ENCODE data around the gene TRIM7.
A peak's percentile ranks its signal among the peaks of the same experiment; 100 is the strongest.
"Not testable (repeated sequence)": the region's sequence is repeated elsewhere in the genome, so short reads cannot be mapped to it uniquely, and the experiment has no call there.

The TRIM7 gene

DNA sequence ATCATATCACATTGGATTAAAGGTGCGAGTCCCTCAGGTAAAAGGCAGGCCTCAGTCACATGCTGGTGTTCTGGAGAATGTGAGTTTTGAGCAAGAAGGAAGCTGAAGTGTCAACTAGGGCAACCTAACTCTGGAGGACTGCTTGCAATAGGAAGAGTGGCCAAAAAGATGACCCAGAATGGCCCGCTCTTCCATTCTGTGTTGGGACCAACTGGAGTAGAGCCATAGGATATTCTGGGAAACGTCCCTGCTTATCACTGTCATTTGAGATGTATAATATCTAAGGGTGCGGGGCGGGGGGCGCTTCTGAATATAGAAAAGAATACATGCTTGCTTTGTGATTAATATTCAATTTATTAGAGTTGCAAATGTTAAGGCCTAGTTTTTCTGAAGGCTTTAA is 7.1 kb upstream of the TRIM7 start:
- DNase-seq: no peak

DNA sequence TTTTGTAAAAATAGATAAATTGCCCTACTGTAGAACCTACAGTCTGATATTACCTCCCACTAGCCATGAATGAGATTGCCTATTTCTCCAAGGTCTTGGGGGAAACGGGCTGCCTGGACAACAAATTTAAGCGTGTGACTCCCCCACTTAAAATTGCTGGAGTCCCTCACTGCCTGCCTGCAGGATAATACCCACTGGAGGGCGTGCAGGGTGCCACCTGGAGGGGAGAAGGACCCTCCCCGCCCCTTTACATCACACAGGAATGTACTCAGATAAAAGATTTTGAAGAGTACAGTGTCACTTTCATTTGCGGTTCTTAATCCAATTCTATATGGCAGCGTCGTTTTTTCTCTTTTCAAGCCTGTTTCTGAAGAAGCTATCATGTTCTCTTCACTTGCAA is 6.2 kb upstream of the TRIM7 start:
- DNase-seq: no peak

DNA sequence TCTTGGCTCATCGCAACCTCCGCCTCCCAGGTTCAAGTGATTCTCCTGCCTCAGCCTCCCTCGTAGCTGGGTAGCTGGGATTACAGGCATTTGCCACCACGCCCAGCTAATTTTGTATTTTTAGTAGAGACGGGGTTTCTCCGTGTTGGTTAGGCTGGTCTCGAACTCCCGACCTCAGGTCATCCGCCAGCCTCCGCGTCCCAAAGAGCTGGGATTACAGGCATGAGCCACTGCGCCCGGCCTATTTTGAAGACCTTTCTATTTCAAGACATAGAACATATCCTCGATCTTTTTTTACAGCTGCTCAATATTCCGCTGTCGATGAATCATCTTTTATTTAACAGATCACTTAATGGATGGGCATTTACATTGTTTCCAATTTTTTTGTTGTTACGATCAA is 5.7 kb upstream of the TRIM7 start:
- DNase-seq: not testable (repeated sequence)

DNA sequence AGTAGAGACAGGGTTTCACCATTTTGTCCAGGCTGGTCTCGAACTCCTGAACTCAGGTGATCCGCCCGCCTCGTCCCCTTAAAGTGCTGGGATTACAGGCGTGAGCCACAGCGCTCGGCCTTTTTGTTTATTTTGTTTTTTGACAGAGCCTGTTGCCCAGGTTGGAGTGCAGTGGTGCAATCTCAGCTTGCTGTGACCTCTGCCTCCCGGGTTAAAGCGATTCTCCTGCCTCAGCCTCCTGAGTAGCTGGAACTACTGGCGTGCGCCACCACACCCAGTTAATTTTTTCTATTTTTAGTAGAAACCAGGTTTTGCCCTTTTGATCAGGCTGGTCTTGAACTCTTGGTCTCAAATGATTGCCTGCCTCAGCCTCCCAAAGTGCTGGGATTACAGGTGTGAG is 5.2 kb upstream of the TRIM7 start:
- DNase-seq: not testable (repeated sequence)

DNA sequence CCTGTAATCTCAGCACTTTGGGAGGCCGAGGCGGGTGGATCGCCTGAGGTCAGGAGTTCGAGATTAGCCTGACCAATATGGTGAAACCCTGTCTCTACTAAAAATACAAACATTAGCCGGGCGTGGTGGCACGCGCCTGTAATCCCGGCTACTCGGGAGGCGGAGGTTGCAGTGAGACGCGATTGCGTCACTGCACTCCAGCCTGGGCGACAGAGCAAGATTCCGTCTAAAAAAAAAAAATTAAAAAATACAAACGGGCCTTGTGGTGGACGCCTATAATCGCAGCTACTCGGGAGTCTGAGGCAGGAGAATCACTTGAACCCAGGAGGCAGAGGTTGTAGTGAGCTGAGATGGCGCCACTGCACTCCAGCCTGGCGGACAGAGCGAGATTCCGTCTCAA is 4.0 kb upstream of the TRIM7 start:
- DNase-seq: not testable (repeated sequence)

DNA sequence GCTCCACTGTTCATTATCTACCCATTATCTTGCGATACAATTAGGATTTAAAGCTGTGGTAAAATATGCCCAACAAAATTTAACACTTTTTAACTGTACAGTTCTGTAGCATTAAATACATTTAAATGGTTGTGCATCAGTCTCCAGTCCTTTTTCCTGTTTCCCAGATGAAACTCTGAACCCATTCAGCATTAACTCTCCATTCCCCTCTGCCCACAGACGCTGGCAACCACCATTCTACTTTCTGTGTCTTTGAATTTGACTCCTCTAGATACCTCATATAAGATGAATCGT is 2.9 kb upstream of the TRIM7 start:
- no peak for DNase-seq

DNA sequence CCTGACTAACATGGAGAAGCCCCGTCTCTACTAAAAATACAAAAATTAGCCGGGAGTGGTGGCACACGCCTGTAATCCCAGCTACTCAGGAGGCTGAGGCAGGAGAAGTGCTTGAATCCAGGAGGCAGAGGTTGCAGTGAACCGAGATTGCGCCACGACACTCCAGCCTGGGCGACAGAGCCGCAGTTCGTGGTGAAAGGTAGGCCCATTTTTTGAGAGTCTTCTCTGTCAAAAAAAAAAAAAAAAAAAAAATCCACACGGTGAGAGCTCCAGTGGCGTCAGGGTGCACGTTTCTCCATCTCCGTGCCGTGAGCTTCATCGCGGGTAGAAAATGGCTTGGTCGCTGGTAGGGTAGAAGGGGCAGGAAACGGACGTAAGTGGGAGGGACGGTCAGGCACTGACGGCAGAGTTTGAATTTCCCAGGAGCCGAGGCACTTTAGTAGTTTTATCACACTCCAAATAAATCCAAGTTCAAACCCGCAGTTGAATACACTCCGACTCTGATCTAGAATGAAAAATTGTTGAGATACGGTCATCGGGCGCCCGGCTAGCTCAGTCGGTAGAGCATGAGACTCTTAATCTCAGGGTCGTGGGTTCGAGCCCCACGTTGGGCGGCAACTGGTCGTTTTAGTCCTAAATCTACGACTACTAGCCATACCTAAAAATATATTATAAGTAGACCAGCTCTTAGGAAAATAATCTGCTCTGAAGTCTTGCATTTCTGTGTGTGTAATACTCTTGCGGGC is 2.4 kb upstream of the TRIM7 start:
- peak; percentile 94 for DNase-seq

DNA sequence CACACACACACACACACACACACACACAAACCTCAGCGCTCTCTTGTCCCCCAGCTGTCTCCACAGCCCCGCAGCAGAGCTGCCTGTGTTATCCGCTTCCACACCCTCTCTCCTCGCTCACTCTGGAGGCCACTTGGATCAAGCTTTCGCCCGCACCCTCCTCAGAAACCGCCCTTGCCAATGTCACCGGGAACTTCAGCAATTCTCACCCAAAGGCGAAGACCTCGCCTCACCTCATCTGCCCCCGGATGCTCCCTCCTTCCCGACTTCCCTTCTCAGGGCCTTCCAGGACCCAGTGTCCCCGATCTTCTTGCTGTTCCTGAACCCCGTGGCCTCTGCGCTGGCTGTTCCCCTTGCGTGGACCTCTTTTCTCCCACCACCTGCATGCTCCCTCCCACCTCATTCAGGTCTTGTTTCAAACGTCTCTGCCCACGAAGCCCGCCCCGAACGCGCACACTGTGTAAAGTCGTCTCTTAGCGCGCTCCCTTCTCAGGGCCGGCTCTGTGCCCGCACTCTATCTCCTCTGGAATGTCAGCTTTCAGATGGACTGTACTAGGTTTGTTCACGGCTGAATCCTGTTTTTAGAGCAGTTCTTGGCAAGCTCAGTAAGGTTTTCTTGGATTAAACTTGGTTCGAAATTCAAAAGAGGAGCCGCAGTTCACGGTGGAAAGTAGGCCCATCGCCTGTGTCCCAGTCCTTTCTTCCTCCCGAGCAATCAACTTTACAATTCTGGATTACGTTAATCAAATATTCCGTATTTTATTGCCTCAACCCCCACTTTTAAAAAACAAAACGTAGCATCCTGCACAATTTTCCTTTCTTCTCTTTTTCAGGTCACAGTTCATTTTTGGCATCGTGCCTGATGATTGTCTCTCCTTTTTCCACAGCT is 1.0 kb upstream of the TRIM7 start:
- DNase-seq: no peak

DNA sequence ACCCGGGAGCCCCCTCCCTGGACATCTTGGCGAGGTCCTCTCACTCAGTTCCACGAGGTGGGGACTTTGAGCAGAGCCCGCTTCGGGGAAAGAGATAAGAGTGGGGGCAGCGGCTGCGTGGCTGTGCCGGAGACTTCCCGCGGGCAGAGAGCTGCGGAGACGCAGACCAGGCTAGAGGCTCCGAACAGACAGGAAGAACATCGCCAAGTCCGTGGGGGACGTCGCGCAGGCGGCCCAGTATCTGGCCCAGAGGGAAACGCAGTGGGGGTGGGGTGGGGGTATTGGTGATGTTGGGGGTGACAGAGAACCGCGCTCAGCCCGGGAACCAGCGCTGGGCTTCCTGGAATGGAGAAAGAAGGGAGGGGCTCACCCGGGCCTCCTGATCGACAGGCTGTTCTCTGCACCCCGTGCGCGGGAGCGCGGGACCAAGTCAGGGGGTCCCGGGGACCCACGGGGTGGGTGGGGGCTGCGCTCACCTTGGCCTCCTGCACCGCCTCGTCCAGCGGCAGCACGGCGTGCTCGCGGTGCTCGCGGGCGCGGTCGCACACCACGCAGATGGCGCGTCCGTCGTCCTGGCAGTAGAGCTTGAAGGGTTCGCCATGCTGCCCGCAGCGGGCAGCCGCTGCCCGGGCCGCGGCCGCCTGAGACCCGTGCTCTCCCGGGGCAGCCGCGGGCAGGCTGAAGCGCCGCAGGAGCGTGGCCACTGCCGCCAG is 727 bp downstream of the TRIM7 start:
- DNase-seq: peak; percentile 43

DNA sequence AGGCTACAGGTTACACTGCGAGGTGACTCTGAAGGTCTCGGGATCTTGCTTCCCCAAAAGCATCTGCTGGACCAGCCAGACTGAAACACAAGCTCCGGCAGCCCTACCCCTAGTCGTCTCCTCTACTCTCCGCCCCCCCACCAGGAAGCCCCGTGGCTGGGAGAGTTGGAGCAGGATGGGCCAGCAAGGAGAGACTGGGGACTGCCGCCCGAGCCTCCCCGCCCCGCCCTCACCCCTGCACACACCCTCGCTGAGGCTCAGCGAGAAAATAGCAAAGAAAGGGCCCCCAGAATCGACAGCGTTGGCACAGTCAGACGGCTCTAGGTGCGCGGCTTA is 1.3 kb downstream of the TRIM7 start:
- no peak for DNase-seq

DNA sequence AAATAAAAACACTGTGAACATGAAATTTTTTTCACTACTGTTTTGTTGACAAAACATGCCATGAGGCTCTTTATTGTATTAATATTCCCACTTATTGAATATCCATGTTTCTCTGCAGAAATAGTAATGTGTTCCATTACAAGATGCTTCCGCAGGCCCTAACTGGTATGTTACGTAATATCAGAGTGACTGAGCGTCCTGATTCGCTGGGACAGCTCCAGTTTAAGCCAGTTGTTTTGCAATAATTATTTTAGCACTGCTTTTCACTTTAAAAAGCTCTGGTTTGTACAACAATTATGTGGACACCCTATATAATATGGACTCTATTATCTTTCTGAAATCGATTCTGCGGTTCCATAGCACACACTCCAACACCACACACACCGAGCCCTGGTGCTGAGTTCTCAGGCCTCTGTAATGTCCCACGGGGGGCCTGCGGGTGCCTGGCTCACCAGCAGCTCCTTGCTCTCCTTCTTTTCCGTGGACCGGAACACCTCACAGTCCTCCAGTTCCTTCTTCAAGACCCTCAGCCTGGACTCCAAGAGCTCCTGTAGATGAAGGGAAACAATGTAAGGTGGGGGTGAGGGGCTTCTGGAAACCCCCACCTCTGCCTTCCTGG is 1.8 kb downstream of the TRIM7 start:
- DNase-seq: no peak

DNA sequence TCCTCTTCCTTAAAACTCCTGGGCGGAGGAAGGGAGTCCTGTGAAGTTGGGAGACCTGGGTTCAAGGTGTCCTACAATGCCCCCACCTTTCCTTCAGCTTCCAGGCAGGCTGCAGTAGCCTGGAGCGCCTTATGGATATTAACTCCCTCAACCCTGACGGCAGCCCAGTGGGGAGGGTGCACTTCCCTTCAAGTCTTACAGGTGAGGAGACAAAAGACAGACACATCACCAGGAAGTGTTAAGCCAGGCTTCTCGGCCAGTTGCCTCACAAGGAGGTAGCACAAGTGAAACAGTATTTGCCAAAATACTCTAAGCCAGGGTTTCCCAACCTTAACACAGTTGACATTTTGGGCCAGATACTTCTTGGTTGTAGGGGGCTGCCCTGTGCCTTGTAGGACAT is 4.2 kb downstream of the TRIM7 start:
- no peak for DNase-seq

DNA sequence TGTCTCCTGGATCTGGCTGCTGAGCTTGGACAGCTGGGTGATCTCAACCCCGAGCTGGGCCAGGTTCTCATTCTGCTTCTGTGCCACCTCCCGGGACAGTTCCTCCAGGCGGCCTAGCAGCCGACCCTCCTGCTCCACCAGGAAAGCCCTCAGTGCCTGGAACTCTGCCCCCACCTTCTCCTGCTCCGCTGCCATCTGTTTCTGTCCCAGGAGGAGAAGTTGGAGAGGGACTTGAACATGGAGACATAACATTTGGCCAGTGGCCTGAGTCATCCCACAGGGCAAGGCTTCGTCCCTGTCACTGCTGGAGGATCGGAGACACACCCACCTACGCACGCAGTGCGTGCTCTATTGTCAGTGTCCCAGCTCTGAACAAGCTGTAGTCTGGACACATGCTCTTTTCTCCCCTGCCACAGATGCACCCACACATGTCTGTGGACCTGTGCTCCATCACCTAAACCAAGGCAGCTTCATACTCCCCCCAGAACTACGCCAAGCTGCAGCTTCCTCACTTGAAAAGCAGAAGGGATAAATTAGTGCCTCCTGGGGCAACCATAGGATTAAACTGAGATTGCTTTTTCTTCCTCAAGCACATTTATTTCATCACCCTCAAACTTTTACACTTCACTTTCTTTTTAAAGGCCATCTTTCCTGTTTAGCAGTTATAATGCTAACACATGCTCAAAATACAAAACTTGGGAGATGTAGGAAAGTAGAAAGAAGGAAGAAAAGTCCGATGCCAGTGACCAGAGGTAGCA is 4.9 kb downstream of the TRIM7 start:
- no peak for DNase-seq

DNA sequence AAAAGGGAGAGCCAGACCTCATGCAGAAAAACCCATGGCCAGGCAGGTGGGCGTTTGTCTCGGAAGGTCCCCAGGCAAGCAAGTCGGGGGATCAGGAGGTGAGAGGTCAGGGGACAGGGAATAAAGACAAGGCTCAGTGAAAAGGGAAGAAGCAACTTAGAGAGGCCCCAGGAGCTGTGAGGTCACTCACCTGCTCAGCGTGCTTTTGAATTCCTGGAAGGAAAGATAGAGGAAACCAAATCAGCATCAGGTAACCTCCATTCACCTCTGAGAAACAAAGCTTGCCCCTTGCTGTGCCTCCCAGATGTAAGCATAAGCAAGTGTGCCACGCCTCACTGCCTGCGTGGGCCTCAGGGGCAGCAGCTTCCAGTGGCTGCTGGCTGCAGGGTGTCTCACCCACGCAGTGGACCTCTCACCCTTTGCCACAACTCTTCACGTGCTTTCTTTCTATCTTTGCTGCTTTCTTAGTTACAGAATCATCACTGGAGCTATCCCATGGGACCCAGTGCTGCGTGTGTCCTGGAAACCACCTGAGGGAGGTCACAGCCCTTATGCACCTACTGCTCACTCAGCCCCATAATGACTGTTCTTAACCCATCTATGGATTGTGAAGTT is 6.0 kb downstream of the TRIM7 start:
- no peak for DNase-seq

DNA sequence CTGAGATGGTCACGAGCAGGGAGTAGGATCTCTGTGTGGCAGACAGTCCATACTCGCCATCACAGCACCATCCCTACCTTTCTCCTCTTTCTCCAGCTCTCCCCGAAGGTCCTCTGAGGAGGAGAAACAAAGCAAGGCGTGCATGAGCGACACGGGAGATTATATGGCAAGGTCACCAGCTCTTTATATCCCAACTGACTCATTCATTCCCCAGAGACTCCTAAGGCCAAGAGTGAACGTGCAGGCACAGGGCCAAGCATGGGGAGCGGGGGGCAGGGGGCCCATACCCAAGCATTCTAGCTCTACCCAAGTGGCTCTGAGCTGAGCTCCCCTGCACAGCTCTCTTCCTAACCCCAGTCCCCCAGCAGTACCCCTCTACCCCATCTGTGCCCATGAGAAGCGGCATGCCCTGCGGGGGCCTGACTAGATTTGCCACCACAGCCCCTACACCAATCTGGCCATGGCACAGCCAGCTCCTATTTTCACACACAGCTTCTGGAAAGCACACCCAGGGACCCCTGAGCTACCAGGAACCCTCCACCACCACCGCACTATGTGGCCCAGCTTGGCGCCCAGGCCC is 6.8 kb downstream of the TRIM7 start:
- peak; percentile 40 for DNase-seq

DNA sequence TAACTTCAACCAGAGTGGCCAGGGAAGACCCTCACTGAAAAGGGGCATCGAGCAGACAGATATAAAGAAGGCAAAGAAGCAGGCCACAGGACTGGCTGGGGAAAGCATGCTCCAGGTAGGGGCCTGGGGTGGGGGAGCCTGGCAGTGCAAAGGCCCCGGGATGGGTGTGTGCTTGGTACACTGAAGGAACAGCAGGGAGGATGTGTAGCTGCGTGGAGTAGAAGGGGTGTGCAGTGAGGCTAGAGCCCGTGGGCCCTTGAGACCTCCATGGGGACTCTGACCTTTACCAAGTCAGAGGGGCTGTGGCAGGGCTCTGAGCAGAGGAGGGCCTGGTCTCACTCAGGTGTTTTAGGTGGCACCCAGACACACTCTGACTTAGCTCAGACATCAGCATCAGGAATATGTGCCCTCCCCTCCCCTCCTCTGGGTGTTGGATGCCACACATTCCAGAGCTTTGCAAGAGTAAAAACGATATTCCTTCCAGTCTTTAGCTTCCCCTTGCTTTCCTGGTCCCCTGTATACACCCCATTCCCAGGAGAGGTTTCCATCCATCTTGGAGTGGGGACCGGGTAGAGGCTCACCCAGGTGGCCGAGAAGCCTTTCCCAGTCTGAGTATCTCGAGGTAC is 7.6 kb downstream of the TRIM7 start:
- peak; percentile 37 for DNase-seq

DNA sequence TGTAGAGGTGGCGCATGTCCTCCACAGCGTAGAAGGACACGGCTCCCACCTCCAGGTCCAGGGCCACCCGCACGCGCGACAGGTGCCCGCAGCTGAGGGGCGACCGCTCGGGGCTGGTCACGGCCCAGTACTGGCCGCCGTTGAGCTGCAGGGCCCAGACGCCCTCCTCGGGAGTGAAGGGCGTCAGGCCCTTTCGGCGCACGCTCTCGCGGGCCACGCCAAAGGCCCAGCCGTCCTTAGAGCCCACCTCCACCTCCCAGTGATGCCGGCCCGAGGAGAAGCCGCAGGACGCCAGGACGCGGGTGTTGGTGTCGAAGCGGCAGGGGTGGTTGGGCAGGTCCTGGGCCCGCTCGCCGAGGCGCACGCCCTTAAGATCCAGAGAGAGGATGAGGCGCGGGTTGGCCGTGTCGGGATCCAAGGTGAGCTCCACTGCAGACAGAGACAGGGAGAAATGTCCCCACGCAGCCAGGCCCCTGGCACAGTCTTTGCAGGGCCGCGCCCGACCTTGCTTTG is 9.7 kb downstream of the TRIM7 start:
- DNase-seq: no peak

DNA sequence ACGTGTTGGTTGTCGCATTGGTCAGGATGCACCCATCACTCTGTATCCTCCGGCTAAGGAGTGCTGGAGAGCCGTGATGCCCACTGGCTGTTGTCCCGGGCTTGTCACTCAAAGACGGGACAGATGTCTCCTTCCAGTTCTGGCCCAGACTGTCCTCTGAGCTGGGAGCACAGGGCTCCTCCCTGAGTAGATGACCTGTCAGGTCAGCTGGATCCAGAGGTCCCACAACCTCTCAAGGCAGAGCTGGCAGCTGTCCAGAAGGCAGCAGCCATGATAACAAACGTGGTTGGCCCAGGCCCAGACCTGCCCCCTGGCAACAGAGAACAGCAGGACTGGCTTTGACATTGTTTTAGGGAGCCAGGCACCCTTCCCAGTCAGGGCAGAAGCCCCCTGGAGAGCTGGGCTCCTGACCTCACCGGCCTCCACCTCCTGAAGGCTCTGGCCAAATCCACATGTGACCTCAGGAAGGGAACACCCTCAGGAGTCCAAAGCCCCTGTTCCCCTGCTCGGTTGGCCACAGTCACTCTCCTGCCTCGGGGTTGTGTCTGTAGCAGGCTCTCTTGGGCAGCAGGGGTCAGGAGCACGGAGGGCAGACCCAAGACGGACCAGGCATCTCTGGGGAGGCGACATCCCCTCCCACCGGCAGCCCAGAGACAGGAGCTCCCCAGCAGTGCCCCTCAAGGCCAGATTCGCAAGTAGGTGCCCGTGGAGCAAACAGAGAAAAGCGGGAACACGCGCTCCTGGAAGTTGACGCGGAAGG is 10.3 kb downstream of the TRIM7 start:
- no peak for DNase-seq

DNA sequence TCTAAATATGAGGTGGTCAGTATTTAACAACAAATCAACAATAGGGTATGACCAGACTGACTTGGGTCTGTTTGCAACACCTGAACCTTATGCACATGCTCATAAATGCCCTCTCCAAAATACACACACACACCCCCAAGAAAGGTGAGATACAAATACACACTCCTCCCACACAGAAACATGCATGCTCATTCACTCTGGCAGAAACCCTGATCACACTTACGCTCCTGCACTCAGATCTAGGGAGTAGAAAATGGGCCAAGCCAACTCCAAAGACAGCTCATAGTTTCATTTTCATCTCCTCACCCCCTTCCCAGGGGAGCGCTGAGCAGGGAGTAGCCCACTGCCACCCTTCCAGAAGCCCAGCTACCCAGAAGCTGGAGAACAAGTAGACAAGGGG is 11.3 kb downstream of the TRIM7 start:
- no peak for DNase-seq
